ENCODE data around the gene MTFP1.

MTFP1 gene

GRCh38 chr22:30474121-30474520, 48.6 kb downstream of the MTFP1 start:
- TF ChIP-seq, protein P1, sequence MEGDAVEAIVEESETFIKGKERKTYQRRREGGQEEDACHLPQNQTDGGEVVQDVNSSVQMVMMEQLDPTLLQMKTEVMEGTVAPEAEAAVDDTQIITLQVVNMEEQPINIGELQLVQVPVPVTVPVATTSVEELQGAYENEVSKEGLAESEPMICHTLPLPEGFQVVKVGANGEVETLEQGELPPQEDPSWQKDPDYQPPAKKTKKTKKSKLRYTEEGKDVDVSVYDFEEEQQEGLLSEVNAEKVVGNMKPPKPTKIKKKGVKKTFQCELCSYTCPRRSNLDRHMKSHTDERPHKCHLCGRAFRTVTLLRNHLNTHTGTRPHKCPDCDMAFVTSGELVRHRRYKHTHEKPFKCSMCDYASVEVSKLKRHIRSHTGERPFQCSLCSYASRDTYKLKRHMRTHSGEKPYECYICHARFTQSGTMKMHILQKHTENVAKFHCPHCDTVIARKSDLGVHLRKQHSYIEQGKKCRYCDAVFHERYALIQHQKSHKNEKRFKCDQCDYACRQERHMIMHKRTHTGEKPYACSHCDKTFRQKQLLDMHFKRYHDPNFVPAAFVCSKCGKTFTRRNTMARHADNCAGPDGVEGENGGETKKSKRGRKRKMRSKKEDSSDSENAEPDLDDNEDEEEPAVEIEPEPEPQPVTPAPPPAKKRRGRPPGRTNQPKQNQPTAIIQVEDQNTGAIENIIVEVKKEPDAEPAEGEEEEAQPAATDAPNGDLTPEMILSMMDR (conservative IDR thresholded peaks at IDR 0.05; ENCODE audit: low read length): no peak
- TF ChIP-seq EZH2phosphoT487 (IDR thresholded peaks at IDR 0.05; ENCODE audit: borderline replicate concordance): no peak
- no peak overlapping the region for H3K9ac ChIP-seq (ENCODE audit: low read depth, low read length, poor library complexity, severe bottlenecking)

DNA sequence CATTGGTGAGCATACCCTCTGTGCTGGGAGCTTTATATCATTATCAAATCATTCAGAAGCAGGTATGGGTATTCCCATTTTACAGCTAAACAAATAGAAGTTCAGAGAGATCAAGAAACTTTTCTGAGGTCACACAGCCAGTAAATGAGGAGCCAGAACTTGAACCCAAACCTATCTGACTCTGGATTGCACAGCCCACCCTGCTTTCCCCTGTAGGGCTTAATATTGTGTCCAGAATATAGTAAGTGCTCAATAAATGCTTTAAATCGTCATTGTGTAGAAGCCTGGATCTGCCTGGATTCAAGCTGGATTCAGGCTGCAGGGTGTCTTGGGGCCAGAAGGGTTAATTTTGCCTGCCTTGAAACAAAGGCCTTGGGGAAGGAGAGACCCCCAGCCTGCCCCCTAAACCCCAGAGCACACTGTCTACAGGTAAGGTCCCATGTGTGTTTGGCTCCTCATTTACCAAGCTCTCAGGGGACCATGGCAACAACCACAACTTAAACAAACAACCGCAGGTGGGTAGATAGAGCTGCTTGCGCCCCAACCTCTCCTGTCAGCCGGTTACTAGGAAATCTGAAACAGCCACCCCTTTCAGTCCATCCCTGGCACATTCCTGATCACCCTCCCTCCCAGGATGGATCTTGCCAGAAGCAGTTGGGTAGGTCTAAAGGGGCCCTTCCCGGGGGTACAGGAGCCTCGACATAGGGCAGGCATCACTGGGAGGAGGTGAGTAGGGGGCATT, 49.3 kb downstream of the MTFP1 start:
- Histone ChIP-seq H3K27me3 (ENCODE audit: insufficient read depth, low read length, poor library complexity, severe bottlenecking) (peaks cover 9% of the 10 kb centered on the region), H4K20me1 (ENCODE audit: insufficient read depth, low read length, poor library complexity, severe bottlenecking) (no peaks in the 10 kb centered on the region)

More at GRCh38 chr22:30474121-30474520, 48.6 kb downstream of the MTFP1 start:
- Histone ChIP-seq H4K20me1 (ENCODE audit: insufficient read depth, low read length, poor library complexity, severe bottlenecking) (no peaks in the 10 kb centered on the region), H3K4me2 (ENCODE audit: low read depth, low read length, poor library complexity, severe bottlenecking) (no peak overlapping the region), H3K79me2 (ENCODE audit: insufficient read depth, low read length) (no peaks in the 10 kb centered on the region), H3K4me1 (ENCODE audit: insufficient read depth, low read length, poor library complexity, severe bottlenecking) (no peaks in the 10 kb centered on the region), H3F3A (ENCODE audit: low read depth) (no peaks in the 10 kb centered on the region), H3K9me3 (ENCODE audit: insufficient read depth, low read depth, low read length) (no peaks in the 10 kb centered on the region), H3K27me3 (ENCODE audit: insufficient read depth, low read length, poor library complexity, severe bottlenecking) (peaks cover 9% of the 10 kb centered on the region), H3K4me3 (ENCODE audit: low read length, poor library complexity, severe bottlenecking) (no peak overlapping the region), H3K9me2 (replicated peaks; ENCODE audit: low read depth, low read length) (no peaks in the 10 kb centered on the region), H3K36me3 (ENCODE audit: insufficient read depth, low read length) (no peaks in the 10 kb centered on the region), H2AFZ (ENCODE audit: low read length) (no peak overlapping the region)

More for the DNA sequence above, 49.3 kb downstream of the MTFP1 start:
- H3K9me2 ChIP-seq (replicated peaks; ENCODE audit: low read depth, low read length): no peaks in the 10 kb centered on the region
- H3K9me3 ChIP-seq (ENCODE audit: insufficient read depth, low read depth, low read length): no peaks in the 10 kb centered on the region
- no peaks in the 10 kb centered on the region for H3K4me1 ChIP-seq (ENCODE audit: insufficient read depth, low read length, poor library complexity, severe bottlenecking)
- no peak overlapping the region for H2AFZ ChIP-seq (ENCODE audit: low read length)
- no peaks in the 10 kb centered on the region for H3F3A ChIP-seq (ENCODE audit: low read depth)
- H3K36me3 ChIP-seq (ENCODE audit: insufficient read depth, low read length): no peaks in the 10 kb centered on the region
- H3K9ac ChIP-seq (ENCODE audit: low read depth, low read length, poor library complexity, severe bottlenecking): no peak overlapping the region
- no peak overlapping the region for H3K4me3 ChIP-seq (ENCODE audit: low read length, poor library complexity, severe bottlenecking)
- no peaks in the 10 kb centered on the region for H3K79me2 ChIP-seq (ENCODE audit: insufficient read depth, low read length)
- no peak for TF ChIP-seq EZH2phosphoT487 (IDR thresholded peaks at IDR 0.05; ENCODE audit: borderline replicate concordance)
- TF ChIP-seq, protein P1 (conservative IDR thresholded peaks at IDR 0.05; ENCODE audit: low read length): no peak
- H3K4me2 ChIP-seq (ENCODE audit: low read depth, low read length, poor library complexity, severe bottlenecking): no peak overlapping the region
